Osteoblast (primary cell): ENCODE measurements around the gene RANBP1. TPM values are rescaled to one million over a fixed set of nuclear protein-coding genes. Genes with fewer than 3 reads are reported as not detected.

Source experiments
- DNase-seq: peaks from one replicate; pipeline ENCODE4 v3.0.0; 2011; ENCODE audit warnings: low spot score, mixed read lengths; ENCODE audit not compliant: insufficient read length; ENCODE audit errors: missing footprints
- H2AFZ ChIP-seq: 2 replicates; pipeline ENCODE4 v1.6.0; 2011; ENCODE audit warnings: mild to moderate bottlenecking, low read length
- H3K27ac ChIP-seq: 2 replicates; pipeline ENCODE4 v1.5.1; 2011; ENCODE audit warnings: mild to moderate bottlenecking, low read depth, low read length, moderate library complexity
- H3K27me3 ChIP-seq: 2 replicates; pipeline ENCODE4 v1.6.0; 2012; ENCODE audit warnings: mild to moderate bottlenecking, control low read depth, inconsistent platforms, low read length, moderate library complexity; ENCODE audit not compliant: insufficient read depth
- H3K36me3 ChIP-seq: 2 replicates; pipeline ENCODE4 v1.5.1; 2011; ENCODE audit warnings: mild to moderate bottlenecking, low read length, control low read depth, moderate library complexity; ENCODE audit not compliant: insufficient read depth
- H3K4me1 ChIP-seq: 2 replicates; pipeline ENCODE4 v1.5.1; 2011; ENCODE audit warnings: mild to moderate bottlenecking, low read length, control low read depth, moderate library complexity; ENCODE audit not compliant: insufficient read depth
- H3K4me2 ChIP-seq: 2 replicates; pipeline ENCODE4 v1.6.0; 2011; ENCODE audit warnings: mild to moderate bottlenecking, low read length; ENCODE audit not compliant: insufficient read depth
- H3K4me3 ChIP-seq: fragments of 200-600 bp; sonication (generic); 3 replicates; pipeline ENCODE4 v1.5.1; 2012; ENCODE audit warnings: mild to moderate bottlenecking, low read length, inconsistent platforms; ENCODE audit not compliant: insufficient read depth
- H3K79me2 ChIP-seq: 2 replicates; pipeline ENCODE4 v1.6.0; 2012; ENCODE audit warnings: mild to moderate bottlenecking, low read length, control low read depth, inconsistent platforms; ENCODE audit not compliant: insufficient read depth
- H3K9me3 ChIP-seq: 2 replicates; pipeline ENCODE4 v1.5.1; 2011; ENCODE audit warnings: low read depth, low read length, control low read depth
- H4K20me1 ChIP-seq: 2 replicates; pipeline ENCODE4 v1.6.0; 2012; ENCODE audit warnings: mild to moderate bottlenecking, low read length, control low read depth; ENCODE audit not compliant: insufficient read depth
- total RNA-seq: library from RNA; depleted of rRNA; stranded (reverse); fragments of >200 nt; gene quantifications from 2 replicates; pipeline ENCODE4 v1.2.3, GENCODE V29; 2012
- TF ChIP-seq, protein P1 (sequence below): IDR thresholded peaks from 2 replicates; pipeline ENCODE4 v1.5.1; 2011; ENCODE audit warnings: mild to moderate bottlenecking, low read depth, low read length, moderate library complexity; ENCODE audit errors: extremely low read depth

RANBP1 gene
- total RNA-seq, 1 donor, result 85.8 TPM

- no peak overlapping the region for H3K4me2 ChIP-seq
- no peak overlapping the region for H3K4me3 ChIP-seq
- TF ChIP-seq, protein P1, sequence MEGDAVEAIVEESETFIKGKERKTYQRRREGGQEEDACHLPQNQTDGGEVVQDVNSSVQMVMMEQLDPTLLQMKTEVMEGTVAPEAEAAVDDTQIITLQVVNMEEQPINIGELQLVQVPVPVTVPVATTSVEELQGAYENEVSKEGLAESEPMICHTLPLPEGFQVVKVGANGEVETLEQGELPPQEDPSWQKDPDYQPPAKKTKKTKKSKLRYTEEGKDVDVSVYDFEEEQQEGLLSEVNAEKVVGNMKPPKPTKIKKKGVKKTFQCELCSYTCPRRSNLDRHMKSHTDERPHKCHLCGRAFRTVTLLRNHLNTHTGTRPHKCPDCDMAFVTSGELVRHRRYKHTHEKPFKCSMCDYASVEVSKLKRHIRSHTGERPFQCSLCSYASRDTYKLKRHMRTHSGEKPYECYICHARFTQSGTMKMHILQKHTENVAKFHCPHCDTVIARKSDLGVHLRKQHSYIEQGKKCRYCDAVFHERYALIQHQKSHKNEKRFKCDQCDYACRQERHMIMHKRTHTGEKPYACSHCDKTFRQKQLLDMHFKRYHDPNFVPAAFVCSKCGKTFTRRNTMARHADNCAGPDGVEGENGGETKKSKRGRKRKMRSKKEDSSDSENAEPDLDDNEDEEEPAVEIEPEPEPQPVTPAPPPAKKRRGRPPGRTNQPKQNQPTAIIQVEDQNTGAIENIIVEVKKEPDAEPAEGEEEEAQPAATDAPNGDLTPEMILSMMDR, result no peak
- DNase-seq, result no peak
- H3K27ac ChIP-seq, result no peak overlapping the region
- H3K9me3 ChIP-seq, result no peaks in the 10 kb centered on the region
- H4K20me1 ChIP-seq, result no peaks in the 10 kb centered on the region
- H3K4me1 ChIP-seq, result no peaks in the 10 kb centered on the region
- H3K79me2 ChIP-seq, result no peaks in the 10 kb centered on the region
- no peaks in the 10 kb centered on the region for H3K36me3 ChIP-seq
- no peak overlapping the region for H2AFZ ChIP-seq
- no peaks in the 10 kb centered on the region for H3K27me3 ChIP-seq
Measured at GRCh38 chr22:20171288-20172140, 55.6 kb downstream of the RANBP1 start.

DNA sequence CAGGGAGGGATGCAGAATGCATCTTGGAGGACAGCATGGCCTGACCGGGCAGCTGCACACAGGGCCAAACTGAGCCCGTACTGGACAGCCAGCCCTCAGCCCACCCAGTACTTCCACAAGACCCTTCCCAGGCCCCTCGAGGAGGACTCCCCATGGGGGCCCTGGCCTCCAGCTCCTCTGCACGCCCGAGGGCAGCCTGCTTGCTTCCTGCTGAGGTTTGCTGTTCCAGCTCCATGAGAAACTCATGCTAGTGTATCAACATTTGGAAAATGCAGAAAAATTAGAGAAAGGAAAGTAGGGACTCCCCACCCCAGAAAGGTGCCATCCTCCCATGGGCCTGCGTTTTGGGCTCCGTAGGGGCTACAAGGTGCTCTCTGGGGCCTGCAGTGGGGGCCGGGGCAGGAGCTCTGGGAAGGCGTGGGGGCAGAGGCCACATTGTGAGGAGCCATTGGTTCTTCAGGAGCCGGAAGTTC lies 56.3 kb downstream of the RANBP1 start:
- no peak for DNase-seq
- Histone ChIP-seq H3K79me2 (no peaks in the 10 kb centered on the region), H3K36me3 (no peaks in the 10 kb centered on the region), H3K4me3 (no peak overlapping the region), H3K27me3 (no peaks in the 10 kb centered on the region), H3K4me1 (no peaks in the 10 kb centered on the region), H4K20me1 (no peaks in the 10 kb centered on the region), H2AFZ (no peak overlapping the region), H3K9me3 (no peaks in the 10 kb centered on the region), H3K4me2 (no peak overlapping the region), H3K27ac (no peak overlapping the region)
- TF ChIP-seq, protein P1, result no peak

GRCh38 chr22:20173246-20173645 lies 57.3 kb downstream of the RANBP1 start:
- Histone ChIP-seq H3K36me3 (no peaks in the 10 kb centered on the region), H2AFZ (no peak overlapping the region), H4K20me1 (no peaks in the 10 kb centered on the region), H3K4me3 (no peak overlapping the region), H3K79me2 (no peaks in the 10 kb centered on the region), H3K27me3 (no peaks in the 10 kb centered on the region), H3K4me2 (no peak overlapping the region), H3K4me1 (no peaks in the 10 kb centered on the region), H3K9me3 (no peaks in the 10 kb centered on the region), H3K27ac (no peak overlapping the region)
- TF ChIP-seq, protein P1, result no peak
- DNase-seq, result no peak

- TF ChIP-seq, protein P1, result no peak
- Histone ChIP-seq H3K36me3 (no peaks in the 10 kb centered on the region), H3K27ac (no peak overlapping the region), H3K4me3 (no peak overlapping the region), H3K4me2 (no peak overlapping the region), H2AFZ (no peak overlapping the region), H4K20me1 (no peaks in the 10 kb centered on the region), H3K4me1 (no peaks in the 10 kb centered on the region), H3K9me3 (no peaks in the 10 kb centered on the region), H3K27me3 (no peaks in the 10 kb centered on the region), H3K79me2 (no peaks in the 10 kb centered on the region)
- no peak for DNase-seq
Measured at GRCh38 chr22:20173772-20174171, 57.9 kb downstream of the RANBP1 start.
